ENCODE data around the gene HLA-DMB. TPM values are rescaled to one million over a fixed set of nuclear protein-coding genes. Genes with fewer than 3 reads are reported as not detected.

Gene HLA-DMB
- total RNA-seq (2014; rRNA removed; shearing (Covaris generic); ENCODE audit: low replicate concordance): 0.76 and 0.79 TPM in 2 replicates

DNA sequence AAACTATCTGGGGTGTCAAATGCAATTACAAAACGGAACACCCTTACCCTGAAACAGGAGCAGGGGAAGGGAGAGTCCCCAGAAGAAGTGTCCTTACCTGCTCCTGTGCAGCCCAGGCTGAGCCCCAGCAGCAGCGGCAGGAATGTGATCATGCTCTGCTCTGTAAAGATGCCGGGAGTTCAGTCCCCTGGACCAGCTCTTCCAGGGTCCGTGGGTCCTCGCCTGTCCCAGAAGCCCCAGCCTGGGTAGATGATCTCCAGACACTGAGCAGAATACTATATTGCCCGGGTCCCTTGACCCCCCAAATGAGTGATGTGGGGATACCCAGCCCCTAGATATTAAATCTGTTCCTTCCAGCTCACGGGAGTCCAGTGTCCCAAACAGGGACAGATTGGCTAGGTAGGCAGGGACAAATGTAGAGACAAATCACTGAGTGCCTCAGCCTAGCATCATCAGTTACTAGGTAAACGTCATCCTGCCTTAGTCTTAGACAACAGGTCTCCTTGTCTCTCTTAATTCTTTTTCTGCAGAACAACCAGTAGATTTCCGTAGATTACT lies at the start of gene HLA-DMB:
TSS of gene HLA-DMB (minus strand) at position 373 of the 558 bp plus-strand sequence. CDS start at position 152, 221 bp downstream.
- Histone ChIP-seq H3K4me3 (peak within 1 kb of the TSS; percentile 39), H3K36me3 (no peaks in the 10 kb centered on the region), H3K9me3 (peaks cover 2% of the 10 kb centered on the region; the same call in 1 of the 2 replicates), H3K27me3 (peaks cover 7% of the 10 kb centered on the region)
- DNase-seq: peak; percentile 65

DNA sequence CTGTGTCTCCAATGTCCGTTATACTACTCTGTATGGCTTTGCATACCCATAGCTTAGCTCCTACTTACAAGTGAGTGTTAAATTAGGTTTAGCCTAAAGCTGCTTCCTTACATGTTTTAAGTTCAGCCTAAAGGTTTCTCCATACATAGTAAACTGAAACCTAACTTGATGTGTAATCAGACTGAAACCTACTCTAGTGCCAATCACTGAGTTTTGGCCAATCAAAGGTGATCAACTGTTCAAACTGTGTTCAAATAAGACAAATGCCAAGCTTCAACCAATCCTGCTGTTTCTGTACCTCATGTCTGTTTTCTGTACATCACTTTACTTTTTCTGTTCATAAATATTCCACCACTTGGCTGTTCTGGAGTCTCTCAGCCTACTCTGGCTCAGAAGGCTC lies 48.5 kb upstream of the HLA-DMB start:
- no peak for DNase-seq
- Histone ChIP-seq H3K27me3 (no peaks in the 10 kb centered on the region), H3K9me3 (peaks cover 2% of the 10 kb centered on the region; the same call in 1 of the 2 replicates), H3K4me3 (no peak overlapping the region), H3K36me3 (peaks cover 2% of the 10 kb centered on the region; the same call in 1 of the 2 replicates)

DNA sequence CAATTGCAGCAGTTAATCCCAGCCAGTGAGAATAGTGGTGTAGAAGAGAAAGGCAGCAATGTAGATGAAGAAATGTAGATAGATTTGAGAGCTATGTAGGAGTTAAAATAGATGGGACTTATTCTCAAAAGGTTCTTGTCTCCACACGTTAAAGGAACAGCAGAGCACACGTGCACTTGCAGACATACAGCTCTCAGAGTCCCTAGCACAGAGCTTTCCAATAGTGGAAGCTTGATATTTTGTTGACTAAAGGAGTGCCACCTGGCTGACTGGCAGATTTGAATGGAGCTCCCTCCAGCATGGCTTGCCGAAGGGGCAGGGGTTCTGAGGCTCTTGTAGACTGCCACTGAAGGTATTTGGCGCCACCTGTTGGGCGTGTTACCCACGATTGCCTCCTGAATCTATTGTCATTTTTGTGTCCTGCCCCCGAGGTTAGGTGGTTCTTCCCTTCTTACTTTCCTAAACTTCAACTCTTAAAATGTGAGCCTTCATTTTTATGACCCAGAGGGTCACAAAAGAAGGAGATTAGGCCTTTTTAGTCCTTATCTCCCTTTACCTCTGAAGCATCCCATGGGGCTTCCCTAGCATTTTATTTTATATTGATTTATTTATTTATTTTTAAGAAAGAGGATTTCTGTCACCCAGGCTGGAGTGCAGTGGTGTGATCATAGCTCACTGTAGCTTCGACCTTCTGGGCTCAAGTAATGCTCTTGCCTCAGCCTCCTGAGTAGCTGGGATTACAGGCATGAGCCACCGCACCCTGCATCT lies 44.0 kb upstream of the HLA-DMB start:
- Histone ChIP-seq H3K9me3 (no peaks in the 10 kb centered on the region), H3K36me3 (peaks cover 47% of the 10 kb centered on the region), H3K4me3 (no peak overlapping the region), H3K27me3 (no peaks in the 10 kb centered on the region)
- DNase-seq: peak; percentile 96

DNA sequence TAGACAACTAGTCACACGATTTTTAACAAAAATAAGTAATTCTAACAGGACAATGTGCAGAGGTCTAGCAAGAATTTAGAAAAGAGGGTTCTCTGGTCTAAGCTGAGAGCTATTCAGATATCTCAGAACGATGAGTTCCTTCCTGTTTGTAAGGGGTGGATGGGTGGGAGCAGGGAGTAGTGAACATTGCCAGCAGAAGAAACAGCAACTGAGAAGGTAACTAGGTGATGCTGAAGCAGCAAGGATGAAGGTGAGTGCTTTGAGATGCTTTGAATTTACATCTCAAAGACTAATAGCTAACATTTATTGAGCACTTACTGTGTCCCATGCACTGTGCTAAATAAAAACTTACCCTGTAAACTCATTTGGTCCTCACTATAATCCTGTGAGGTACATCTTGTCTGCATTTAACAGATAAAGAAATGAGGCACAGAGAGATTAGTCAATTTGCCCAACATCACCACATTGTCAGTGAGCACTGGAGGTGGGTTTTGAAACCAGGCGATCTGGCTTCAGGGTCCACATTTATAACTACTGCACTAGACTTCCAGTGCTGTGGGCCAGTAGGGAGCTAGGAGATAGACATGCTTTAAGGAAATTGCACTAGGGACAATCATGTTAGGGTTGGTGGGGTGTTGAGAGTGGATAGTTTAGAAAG lies 43.3 kb upstream of the HLA-DMB start:
- Histone ChIP-seq H3K4me3 (no peak overlapping the region), H3K36me3 (peaks cover 54% of the 10 kb centered on the region), H3K9me3 (no peaks in the 10 kb centered on the region), H3K27me3 (no peaks in the 10 kb centered on the region)
- DNase-seq: no peak

DNA sequence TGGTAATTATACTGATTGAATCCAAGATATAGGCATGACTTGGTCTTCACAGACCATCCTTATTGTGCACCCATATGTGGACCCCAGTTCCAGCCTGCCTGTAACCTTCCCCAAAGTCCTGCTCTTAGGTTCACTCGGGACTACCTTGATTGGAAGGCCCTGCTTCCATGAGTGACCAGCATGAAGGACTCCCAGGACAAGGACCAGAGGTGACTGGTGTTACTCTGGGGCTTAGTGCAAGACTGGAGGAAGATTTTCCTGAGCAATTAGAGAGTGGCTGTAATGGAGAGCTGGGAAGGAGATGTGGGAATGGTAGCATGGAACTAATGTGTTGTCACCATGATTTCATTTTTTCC lies 42.6 kb upstream of the HLA-DMB start:
- DNase-seq: no peak

DNA sequence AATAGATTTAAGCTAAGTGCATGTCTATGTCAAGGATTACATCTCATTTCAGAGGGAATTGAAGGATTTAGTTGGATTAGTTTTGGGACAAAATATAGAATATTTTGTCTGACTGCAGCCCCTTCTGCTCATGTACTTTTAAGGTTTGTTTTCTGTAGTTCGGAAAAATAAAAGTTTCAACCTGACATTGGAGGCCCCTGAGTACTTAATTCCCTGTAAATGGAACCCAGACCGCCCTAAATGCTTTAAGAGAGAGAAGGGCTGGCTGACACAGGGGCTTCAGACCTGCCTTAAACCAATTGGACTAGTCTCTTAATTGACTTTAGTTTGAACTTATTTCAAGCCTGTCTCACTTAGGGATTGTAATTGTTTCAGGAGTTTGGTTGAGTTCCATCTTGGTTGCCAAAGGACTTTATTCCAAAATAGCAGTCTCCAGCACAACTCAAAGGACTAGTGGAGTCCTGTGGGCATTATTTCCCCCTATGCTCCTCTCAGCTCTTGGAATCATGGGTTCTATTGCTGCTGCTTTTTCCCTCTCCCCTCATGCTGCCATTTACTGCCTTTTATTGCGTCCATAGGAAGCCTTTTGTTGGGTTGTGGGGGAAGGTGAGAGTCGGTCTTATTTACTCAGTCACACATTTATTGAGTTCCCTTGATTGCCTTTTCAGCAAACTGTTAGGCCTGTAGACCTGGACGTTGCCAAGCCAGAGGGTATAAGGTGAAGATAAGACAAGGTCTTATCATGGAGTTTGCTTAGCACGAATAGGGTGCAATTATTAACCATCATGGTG lies 42.1 kb upstream of the HLA-DMB start:
- no peak for DNase-seq
- Histone ChIP-seq H3K27me3 (no peaks in the 10 kb centered on the region), H3K36me3 (peaks cover 66% of the 10 kb centered on the region), H3K9me3 (no peaks in the 10 kb centered on the region), H3K4me3 (no peak overlapping the region)

More for the DNA sequence above, 42.6 kb upstream of the HLA-DMB start:
- H3K4me3 ChIP-seq: no peak overlapping the region
- H3K27me3 ChIP-seq: no peaks in the 10 kb centered on the region
- no peaks in the 10 kb centered on the region for H3K9me3 ChIP-seq
- peaks cover 60% of the 10 kb centered on the region for H3K36me3 ChIP-seq

DNA sequence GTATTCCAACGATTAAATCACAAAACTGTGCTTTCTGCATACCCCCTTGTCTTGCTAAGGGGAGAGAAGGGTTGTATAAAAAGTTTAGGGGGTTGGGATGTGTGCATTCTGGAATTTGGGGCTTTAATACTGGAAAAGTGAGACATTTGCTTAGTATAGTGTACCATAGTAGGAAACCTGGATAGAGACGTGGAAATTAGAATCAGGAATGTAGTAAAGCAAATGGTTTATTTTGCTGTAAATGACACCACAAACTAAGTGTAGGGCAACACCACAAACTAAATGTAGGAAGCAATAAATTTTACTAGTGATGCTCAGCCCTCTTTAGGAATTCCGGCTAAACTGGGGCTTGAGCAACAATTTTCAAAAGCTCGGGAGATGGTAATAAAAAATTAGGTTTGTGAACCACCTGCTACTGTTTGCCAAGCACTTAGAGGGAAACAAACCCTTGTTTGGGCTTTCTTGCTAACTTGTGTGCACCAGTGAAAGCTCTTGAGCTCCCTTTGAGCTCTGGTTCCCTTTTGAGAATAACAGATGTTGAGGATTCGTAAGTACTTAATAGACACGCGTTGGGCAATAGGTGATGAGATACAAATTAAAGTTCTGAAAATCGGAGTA lies 41.4 kb upstream of the HLA-DMB start:
- DNase-seq: no peak
- Histone ChIP-seq H3K36me3 (peaks cover 73% of the 10 kb centered on the region), H3K27me3 (no peaks in the 10 kb centered on the region), H3K9me3 (no peaks in the 10 kb centered on the region), H3K4me3 (no peak overlapping the region)

DNA sequence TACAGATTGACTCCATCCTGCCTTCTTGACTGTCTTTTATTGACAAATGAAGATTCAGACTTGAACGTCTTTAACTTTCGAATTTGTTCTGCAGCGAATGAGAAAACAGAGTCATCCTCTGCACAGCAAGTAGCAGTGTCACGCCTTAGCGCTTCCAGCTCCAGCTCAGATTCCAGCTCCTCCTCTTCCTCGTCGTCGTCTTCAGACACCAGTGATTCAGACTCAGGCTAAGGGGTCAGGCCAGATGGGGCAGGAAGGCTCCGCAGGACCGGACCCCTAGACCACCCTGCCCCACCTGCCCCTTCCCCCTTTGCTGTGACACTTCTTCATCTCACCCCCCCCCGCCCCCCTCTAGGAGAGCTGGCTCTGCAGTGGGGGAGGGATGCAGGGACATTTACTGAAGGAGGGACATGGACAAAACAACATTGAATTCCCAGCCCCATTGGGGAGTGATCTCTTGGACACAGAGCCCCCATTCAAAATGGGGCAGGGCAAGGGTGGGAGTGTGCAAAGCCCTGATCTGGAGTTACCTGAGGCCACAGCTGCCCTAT lies 39.7 kb upstream of the HLA-DMB start:
- Histone ChIP-seq H3K4me3 (no peak overlapping the region), H3K27me3 (no peaks in the 10 kb centered on the region), H3K36me3 (peaks cover 89% of the 10 kb centered on the region), H3K9me3 (no peaks in the 10 kb centered on the region)
- DNase-seq: no peak

DNA sequence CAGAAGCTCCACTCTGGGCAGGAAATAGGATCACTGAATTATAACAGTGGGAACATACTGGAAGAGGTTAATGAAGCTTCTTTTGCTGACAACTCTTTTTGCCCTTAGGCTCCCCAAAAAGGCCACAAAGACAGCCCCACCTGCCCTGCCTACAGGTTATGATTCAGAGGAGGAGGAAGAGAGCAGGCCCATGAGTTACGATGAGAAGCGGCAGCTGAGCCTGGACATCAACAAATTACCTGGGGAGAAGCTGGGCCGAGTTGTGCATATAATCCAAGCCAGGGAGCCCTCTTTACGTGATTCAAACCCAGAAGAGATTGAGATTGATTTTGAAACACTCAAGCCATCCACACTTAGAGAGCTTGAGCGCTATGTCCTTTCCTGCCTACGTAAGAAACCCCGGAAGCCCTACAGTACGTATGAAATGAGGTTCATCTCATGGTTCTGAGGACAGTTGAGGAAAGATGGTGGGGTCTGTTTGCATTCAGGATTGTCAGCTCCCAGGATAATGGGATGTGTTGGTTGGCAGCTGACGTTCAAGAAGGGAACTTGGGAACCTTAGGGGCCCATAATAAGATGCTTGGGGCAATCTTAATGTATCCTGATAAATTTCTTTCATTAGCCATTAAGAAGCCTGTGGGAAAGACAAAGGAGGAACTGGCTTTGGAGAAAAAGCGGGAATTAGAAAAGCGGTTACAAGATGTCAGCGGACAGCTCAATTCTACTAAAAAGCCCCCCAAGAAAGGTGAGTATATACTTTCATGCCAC lies 39.1 kb upstream of the HLA-DMB start:
- Histone ChIP-seq H3K27me3 (no peaks in the 10 kb centered on the region), H3K36me3 (peaks cover 96% of the 10 kb centered on the region), H3K9me3 (no peaks in the 10 kb centered on the region), H3K4me3 (no peak overlapping the region)
- DNase-seq: no peak

DNA sequence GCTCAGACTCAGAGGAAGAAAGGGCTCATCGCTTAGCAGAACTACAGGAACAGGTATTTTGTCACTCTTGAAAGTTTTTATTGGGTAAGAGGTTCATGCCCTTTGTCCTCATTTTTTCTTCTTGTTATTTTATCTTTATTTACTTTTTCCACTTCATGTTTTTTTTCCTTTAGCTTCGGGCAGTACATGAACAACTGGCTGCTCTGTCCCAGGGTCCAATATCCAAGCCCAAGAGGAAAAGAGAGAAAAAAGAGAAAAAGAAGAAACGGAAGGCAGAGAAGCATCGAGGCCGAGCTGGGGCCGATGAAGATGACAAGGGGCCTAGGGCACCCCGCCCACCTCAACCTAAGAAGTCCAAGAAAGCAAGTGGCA lies 37.1 kb upstream of the HLA-DMB start:
- H3K27me3 ChIP-seq: no peaks in the 10 kb centered on the region
- H3K36me3 ChIP-seq: peaks cover 100% of the 10 kb centered on the region
- DNase-seq: no peak
- no peak overlapping the region for H3K4me3 ChIP-seq
- H3K9me3 ChIP-seq: no peaks in the 10 kb centered on the region

DNA sequence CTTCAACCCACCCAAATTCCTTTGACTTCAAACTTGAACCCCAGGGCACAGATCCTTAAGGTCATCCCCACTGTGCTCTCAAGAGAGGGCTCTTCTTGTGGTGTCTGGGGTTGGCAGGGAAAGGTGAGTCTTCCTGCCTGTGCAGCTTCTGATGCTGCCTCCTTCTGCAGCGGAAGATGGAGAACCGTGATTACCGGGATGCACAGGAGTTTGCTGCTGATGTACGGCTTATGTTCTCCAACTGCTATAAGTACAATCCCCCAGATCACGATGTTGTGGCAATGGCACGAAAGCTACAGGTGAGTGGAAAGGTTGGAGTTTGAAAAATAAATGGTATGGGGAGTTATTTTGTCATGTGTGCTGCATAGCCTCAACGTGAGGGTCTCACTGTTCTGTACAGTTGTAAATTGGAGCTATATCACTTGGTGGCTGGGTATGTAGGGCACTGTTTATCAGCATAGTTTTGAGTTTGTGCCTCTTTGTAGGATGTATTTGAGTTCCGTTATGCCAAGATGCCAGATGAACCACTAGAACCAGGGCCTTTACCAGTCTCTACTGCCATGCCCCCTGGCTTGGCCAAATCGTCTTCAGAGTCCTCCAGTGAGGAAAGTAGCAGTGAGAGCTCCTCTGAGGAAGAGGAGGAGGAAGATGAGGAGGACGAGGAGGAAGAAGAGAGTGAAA lies 36.6 kb upstream of the HLA-DMB start:
- Histone ChIP-seq H3K27me3 (no peaks in the 10 kb centered on the region), H3K36me3 (peaks cover 100% of the 10 kb centered on the region), H3K9me3 (no peaks in the 10 kb centered on the region), H3K4me3 (no peak overlapping the region)
- DNase-seq: no peak

DNA sequence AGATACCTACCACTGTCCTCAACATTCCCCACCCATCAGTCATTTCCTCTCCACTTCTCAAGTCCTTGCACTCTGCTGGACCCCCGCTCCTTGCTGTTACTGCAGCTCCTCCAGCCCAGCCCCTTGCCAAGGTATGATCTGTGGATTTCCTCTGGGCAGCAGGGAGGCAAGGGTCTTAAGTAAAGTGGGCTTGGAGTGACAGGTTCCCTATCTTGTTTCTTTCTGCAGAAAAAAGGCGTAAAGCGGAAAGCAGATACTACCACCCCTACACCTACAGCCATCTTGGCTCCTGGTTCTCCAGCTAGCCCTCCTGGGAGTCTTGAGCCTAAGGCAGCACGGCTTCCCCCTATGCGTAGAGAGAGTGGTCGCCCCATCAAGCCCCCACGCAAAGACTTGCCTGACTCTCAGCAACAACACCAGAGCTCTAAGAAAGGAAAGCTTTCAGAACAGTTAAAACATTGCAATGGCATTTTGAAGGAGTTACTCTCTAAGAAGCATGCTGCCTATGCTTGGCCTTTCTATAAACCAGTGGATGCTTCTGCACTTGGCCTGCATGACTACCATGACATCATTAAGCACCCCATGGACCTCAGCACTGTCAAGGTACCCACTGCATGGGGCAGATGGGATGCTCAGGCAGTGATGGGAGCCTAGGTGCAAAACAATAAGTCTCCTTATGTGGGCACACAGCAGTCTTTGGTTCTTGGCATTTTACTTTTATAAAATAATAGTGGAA lies 35.7 kb upstream of the HLA-DMB start:
- H3K27me3 ChIP-seq: no peaks in the 10 kb centered on the region
- peaks cover 95% of the 10 kb centered on the region for H3K36me3 ChIP-seq
- no peak overlapping the region for H3K4me3 ChIP-seq
- no peak for DNase-seq
- no peaks in the 10 kb centered on the region for H3K9me3 ChIP-seq

DNA sequence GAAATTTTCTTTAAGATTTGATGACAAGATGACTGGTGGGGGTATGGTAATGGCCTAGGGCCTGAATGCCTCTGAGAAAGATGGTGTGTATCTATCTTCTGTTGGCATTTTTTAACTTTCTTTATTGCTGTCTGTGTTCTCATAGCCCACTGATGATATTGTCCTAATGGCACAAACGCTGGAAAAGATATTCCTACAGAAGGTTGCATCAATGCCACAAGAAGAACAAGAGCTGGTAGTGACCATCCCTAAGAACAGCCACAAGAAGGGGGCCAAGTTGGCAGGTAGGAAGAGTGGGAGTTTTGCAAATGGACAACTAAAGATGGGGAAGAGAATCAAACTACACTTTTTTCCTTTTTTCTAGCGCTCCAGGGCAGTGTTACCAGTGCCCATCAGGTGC lies 35.1 kb upstream of the HLA-DMB start:
- Histone ChIP-seq H3K9me3 (no peaks in the 10 kb centered on the region), H3K36me3 (peaks cover 93% of the 10 kb centered on the region), H3K4me3 (peak overlapping the region; percentile 80), H3K27me3 (no peaks in the 10 kb centered on the region)
- no peak for DNase-seq

DNA sequence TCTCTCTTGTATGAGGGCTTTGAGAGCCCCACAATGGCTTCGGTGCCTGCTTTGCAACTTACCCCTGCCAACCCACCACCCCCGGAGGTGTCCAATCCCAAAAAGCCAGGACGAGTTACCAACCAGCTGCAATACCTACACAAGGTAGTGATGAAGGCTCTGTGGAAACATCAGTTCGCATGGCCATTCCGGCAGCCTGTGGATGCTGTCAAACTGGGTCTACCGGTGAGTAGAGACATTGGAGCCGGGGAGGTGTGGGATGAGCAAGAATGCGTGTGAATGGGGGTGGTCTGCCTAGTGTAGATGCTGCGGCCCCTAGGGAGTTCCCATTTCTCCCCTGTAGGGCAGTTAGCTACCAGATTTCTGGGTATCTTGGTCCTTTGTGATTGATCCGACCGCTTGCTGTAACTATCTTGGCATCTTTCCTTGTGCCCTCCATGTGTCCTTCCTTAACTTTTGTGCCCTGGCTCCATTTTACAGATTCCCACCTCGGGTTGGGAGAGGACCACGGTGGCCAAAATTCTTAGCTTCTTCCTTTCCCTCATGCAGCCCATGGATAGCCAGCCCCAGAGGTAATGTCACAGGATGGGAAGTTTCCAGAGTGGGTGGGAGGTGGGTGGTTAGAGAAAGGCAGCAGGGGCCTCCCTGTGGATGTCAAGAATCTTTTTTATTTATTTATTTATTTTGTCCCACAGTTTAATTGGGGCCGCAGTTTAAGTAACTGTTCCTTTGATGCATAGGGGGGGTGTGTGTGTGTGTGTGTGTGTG lies 33.9 kb upstream of the HLA-DMB start:
- peaks cover 91% of the 10 kb centered on the region for H3K36me3 ChIP-seq

More for the DNA sequence above, 33.9 kb upstream of the HLA-DMB start:
- Histone ChIP-seq H3K9me3 (no peaks in the 10 kb centered on the region), H3K27me3 (no peaks in the 10 kb centered on the region), H3K4me3 (peak overlapping the region; percentile 80)
- DNase-seq: no peak
